ENCODE measurements around the gene CELF4.

The CELF4 gene

DNA sequence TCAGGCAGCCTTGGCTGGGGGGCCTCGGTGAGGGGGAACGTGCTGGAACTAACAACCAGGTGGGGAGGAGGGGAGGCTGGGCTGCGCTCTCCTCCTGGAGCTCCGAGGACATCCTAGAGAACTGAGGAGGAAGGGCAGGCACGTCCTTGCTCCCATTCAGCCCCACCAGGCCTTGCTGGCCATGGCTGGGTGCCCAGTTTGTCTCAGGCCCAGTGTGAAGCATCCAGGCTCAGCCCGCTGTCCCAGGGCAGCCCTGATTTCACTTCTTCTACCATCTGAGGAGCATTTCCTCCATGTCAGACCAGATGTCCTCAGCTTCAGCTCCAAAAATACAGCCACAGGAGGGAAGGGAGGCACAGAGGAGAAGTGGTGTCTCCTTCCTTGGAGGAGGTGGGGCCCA is 125.4 kb downstream of the CELF4 start:
- DNase-seq (ENCODE audit: low spot score) = no peak

DNA sequence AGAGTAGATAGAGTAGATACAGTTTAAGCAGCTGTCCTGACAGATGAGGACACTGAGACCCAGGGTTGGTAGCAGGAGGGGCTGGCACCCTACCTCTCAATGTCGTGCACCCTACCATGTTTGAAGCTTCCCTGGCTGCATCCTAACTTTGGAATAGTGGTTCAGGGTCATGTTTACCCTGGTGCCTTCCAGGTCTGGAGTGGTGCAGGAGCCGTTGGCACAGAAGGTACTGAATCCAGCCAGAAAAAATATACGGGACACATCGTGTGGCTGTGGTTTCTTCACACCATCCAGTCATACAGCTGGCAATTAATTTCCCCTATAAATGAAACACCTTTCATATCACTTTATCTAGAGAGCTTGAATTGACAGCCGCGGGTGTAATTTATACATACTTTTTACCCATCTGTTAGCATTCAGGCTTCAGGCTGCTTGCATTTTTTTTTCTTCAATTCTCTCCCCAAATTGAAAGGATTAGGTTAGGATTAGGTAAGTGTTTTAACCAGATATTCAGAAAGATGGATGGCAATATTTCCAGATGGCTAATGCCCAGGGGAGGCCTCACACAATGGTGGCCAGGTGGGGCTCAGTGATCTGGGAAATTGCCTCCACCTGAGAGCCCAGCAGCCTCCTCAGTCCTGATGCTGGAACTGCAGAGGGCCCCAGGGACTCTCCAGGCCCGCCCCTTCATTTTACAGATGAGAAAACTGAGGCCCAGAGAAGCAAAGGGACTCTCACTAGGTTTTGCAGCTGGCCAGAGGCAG is 127.0 kb downstream of the CELF4 start:
- DNase-seq (ENCODE audit: low spot score) = no peak

DNA sequence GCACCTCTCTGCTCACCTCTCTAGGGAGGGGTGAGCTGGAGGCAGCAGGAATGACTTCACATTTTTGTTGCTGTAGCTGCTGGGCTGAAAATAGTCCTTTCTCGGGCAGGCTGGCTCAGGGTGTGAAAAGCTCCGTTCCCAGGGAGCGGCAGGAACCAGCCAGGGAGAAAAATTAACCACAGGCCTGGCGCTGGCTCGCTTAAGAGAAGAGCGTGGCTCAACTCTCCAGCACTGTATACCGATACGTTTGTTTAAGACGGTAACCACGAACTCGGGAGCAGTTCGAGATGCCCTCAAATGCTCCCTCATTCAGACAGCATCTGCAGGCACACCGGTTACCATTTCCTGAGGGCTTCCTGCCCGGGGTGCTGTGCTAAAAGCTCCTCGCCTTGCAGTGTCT is 129.6 kb downstream of the CELF4 start:
- no peak for DNase-seq (ENCODE audit: low spot score)

DNA sequence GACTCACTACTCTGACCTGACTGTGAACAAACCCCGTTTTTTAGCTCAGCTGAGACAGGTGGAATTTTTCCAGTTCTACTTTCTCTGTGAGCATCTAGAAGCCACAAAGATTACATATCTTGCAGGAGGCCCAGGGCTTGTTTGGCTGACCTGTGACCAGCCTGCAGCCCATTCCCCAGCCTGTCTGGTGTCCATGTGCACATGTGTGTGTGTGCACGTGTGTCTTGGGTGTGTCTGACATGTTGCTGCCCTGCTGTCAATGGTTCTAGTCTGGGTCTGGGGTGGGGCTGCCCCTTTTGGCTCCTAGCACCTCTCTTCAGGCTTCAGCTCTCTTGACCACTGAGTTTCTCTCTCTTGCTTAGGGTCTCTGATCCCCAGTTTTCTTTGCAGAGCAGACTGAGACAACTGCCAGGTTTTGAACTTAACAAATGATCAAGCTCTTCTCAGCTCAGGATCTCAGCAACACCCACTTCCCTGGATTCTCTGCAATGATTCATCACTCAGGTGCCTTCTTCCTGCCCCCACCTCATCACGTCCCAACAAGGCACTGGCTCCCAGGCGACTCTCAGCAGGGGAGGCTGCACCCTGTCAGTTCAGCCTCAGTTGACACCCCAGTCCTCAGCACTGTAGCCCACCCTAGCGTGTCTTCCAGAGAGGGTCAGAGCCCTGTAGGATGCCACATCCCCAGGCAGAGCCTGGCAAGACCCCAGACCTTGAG is 130.3 kb downstream of the CELF4 start:
- DNase-seq (ENCODE audit: low spot score) = no peak

DNA sequence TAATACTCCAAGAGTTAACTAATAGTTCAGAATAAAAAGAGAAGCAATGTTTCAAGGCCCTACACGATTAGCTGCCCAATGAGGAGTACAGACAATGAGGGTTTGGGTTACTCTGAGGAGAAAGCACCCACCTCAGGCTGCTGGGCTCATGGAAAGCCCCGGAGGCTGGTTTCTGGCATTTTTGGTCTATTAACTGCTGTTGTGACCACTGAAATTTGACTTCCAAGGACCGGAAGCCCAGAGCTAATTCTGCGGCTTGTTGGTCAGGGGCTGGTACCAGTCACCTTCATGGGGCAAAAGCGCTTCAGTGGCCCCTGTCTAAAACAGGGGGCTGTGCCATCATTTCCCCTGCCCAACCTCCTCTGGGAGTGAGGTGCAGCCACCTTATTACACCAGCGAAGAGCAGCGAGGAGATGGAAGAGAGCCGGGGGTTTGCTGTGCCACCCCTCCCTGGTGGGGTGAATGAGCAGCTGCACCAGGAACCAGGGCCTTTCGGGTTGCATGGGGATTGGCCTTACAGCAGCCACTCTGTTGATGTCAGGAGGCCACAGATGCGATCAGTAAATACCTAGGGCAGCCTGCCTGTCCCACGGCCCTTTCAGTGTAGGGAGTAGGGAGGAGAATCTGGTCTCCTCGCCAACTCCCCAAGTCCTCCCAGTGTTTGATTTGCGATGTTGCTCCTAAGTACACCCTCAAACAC is 131.3 kb downstream of the CELF4 start:
- no peak for DNase-seq (ENCODE audit: low spot score)

DNA sequence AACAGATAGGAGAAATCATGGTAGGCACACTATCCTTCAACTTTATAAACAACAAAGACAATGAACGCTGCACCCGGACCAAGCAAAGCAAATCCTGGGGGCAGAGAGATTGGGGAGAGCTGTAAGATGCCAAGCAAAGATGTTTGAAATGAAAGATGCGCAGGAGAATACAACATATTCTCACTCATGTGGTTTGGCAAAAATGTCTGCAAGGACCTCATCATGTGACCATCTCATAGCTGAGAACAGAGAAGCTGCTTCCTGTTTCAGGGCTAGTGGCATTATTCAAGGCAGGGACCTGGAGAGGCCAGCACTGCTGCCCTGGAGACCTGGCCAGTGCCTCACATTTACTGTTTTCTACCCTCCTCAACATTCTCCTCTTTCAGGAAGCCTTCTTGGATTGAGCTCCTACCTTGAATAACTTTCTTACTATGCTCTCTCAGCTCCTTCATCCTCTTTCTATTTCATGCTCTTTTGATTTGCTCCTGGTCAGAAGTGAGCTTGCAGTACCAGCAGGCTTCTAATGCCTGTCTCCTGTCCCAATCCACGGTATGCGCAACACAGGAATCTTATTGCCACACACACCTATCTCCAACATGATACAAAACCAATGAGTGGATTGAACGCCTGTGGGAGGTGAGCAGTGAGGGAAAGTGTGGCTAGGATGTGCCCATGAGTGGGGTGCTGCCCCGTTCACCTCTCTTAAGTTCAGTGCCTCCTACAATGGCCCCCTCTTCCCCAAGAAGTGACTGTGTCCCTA is 133.0 kb downstream of the CELF4 start:
- DNase-seq (ENCODE audit: low spot score) = no peak

DNA sequence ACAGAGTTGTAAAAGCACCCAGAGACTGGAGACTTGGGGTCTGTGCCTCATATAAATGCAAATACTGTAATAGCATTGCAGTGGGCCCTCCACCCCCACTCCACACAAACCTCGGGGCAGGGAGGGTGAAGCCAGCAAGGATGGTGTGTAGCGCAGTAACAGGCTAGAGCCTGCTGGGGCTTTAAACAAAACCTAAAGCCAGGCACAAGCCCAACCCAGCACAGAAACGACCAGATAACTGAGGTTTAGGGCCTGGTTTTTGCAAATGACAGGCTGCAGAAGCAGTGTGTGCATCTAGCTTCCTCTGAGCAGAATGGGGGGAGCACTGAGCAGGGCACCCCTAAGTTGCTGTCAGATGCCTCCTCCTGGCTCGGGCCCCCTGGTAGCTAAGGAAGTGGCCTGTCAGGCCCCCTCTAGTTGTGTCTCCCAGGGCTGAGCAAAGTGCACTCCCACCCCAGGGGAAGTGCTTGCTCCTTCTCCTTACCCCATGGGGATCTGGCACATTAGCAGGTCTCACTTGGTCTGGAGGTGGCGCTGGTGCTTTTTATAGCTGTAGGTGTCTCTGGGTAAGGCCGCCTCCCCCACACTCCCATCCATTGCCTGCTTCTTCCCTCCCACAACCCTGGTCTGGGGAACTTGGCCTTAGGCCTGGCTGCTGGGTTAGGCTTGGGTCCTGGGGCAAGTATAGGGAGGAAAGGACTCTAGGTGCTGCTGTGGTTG is 135.1 kb downstream of the CELF4 start:
- no peak for DNase-seq (ENCODE audit: low spot score)

DNA sequence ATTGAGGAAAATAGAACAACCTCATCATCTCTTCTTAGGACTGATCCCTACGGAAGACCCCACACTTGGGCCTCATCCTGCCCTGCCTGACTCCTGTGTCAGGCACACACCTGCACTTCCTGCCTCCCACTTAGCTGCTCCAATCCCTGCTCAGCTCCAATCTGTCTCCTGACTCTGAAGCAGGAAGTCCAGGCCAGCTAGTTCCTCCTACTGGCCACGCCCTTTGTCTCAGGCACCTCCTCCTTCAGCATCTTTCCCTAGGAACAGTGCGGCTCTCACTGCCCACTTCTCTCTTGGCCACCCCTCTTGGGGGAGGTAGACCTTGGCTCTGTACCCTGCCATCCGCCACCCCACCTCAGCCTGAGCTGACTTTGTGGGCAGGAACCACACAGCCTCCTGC is 135.8 kb downstream of the CELF4 start:
- DNase-seq (ENCODE audit: low spot score) = no peak

DNA sequence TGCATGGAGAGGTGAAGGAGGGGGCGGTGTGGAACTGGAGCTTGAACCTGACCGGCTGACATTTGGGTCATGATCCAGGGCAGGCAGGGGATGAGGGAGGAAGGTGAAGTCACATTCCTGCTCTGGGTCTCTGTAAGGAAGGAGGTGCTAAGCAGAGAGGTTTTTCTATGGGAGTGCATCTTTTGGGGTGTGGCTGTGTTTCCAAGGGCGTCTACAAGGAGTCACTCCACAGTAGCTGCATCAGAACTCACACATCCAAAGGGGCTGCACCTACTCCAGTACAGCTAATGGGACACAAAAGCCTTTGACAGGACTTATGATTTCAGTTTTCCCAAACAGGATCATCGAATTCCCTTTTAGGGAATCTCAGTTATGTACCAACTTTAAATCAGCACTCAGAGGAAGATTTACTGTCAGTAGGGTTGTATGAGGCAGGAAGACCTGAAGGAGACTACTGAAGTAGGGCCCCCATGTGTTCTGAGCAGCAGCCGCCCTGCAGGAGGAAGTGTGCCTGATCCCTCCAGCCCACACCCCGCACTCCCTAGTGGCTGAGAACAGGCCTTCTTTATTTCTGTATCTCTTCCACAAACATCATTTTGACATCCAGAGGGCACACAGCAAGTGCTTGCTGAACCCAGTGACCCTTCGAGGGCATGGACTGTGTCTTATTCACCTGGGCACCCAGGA is 137.2 kb downstream of the CELF4 start:
- no peak for DNase-seq (ENCODE audit: low spot score)

DNA sequence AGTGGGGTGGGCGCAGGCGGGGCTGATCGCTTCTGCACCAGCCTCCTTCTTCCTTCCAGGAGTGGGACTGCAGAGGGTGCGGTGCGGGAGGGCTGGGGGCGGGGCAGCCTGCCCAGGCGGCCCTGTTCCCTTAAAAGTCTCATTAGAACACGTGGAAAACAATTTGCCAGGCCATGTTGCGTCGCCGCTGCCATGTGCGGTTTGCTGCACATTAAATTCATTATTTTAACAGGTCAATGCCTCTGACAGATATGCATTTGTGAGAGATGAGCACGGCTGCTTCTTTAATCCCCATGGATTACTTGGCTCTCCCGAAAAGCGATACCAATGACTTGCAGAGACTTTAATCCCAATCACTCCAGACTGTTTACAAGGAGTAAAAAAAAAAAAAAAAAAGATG is 139.0 kb downstream of the CELF4 start:
- DNase-seq (ENCODE audit: low spot score) = no peak

DNA sequence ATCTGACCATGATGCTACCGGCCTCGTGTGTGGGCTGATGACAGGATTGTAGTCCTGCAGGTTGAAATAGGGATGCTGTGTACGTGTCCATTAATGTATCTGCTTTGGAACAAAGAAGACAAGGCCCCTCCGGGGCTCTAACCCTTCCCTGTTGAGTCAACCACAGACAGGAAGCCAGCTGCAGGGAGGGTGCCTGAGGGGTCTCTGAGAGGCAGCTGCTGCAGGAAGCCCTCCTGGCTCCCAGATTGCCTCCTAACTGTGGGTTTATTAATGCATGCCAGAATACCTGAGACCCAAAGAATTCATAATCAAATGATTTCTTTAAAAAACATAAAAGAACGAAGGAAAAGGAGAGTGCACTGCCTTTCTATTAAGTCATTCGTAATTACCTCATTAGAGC is 140.4 kb downstream of the CELF4 start:
- no peak for DNase-seq (ENCODE audit: low spot score)

DNA sequence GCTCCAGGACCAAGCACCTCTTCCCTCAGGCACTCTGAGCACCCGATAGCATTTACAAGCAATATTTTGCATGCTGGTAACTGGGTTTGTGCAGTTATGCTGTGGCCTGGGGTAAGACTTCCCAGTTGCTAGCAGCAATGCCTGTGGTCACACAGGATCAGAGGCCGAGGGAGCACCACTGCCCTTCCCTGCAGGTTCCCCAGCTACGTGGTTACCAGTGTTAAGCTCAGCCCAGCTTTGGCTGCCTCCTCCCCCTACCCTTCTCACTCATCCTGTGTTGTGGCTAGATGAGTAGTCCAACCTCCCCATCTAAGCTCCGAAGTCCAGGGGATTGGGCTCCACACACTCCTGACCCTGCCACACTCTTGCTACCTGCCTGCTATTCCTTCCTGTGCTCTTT is 141.1 kb downstream of the CELF4 start:
- no peak for DNase-seq (ENCODE audit: low spot score)

DNA sequence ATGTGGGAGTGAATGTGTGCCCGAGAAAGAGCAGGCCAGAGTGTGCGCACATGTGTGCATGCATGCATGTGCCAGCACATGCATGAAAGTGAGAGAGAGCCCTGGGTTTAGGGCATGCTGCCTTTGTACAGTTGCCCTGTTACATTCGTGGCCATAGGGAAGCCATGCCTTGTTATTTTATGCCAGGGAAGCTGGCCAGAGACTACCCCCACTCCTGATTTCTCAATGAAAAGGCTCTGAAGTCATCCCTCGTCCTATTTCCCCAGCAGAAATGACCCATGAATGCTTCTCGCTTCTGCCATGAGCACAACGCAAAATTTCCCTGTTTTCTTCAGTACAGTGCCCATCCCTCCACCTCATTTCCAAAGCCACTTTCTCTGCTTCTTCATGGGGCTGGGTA is 143.0 kb downstream of the CELF4 start:
- no peak for DNase-seq (ENCODE audit: low spot score)

DNA sequence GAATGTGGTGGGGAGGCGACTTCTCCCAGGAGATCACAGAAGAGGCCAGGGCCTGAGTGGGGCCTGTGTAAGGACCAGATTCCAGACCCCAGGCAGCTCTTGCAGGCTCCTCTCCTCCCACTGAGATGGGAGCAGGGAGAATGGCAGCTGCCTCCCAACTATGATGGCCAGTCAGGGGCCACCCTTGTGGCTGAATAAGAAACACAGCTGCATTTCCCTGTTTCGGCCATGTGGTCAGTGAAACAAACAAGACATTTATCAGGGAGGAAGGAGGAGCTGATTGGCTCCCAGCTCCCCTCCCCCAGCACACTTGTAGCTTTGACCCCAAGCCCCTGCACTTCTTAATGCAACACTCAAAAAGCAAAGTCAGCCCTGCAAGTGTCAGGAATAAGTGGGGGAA is 143.5 kb downstream of the CELF4 start:
- no peak for DNase-seq (ENCODE audit: low spot score)

DNA sequence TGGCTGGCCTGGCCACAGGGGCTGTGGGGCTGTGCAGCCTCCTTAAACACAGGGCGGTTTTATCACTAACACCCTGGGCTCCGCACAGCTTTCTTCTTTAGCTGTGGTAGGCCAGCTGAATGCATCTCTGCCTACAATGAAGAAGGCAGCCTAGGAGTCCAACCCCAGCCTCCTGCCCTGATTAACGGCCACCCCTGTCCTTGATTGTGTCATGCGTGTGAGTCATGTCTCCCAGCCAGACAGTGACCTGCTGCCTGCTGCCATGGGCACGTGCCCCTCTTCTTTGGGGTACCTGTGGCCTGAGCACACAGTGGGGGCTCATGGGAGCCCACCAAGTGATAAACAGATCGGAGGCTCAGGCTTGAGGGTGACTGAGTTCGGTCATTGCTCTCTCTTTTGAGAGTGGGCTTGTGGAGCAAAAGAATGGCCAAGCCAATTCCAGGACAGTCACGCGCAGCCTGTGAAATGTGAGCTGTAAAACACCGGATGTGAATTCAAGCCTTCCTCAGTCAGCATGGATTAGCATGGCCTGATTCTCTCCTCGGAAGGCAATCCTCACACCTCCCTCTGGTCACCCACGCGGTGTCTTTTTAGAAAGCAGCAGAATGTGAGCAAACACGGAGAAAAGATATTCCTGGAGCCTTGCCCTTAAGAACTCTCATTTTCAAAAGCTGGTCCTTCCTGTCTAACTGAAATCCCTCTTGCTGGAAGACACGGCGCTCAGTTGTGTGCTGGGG is 144.1 kb downstream of the CELF4 start:
- DNase-seq (ENCODE audit: low spot score) = no peak

DNA sequence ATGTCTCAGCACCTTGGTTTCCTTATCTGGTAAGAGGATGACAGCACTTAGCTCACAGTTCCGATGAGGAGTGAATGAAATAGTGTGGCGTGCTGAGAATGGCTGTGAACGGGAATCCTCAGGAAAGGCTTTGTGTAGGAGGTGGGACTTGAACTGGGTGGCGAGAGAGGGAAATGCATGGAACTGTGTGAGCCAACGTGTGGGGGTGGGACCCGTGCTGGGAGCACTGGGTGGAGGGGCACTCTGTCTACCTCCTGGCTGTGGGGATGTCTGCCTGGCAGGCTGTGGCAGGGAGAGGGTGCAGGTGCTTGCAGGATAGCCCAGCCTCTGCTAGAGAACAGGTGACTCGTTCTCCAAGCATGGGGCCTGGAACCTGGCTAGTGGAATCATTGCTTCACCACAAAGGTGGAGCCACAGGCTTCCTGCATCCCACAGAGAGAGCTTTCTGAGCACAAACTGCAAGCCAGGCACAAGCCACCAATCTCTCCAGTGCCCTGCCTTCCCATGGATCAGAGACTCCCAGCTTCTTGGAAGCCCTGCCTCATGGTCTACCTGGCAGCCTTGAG is 145.2 kb downstream of the CELF4 start:
- DNase-seq (ENCODE audit: low spot score) = no peak

DNA sequence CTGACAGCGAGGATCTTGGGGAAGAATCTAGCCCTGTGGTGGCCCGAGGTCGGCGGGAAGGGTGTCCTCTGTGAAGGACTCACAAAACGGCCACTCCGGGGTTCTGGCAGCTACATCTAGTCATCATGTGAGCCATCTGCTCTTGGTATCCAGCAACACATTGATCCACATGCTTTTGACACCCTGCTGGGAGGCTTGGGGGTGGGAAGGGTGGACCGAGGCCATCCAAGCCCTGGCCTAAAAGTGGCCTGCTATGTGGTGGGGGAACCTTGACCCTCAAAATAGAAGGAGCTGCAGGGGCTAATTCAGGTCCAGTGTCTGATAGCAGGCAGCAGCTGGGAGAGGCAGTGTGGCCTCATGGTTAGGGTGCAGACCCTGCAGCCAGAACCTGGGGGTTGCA is 145.7 kb downstream of the CELF4 start:
- no peak for DNase-seq (ENCODE audit: low spot score)

DNA sequence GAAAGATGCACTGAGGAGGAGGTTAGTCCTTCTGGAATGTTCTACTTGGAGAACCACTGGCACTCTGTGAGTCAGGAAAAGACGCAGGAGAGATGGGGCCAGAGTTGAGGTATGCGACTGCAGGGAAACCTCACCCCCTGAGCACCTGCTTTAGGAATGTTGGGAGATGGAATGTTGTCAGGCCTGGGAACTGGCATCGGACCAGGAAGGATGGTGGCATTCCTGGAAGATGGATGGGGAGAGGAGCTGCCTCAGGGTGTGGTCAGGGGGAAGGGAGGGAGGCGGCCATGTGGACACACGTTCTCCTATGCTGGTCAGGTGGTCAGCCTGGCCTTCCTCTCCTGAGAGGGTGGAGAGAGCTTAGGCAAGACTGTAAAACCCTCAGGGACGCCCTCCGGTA is 146.3 kb downstream of the CELF4 start:
- DNase-seq (ENCODE audit: low spot score) = no peak

DNA sequence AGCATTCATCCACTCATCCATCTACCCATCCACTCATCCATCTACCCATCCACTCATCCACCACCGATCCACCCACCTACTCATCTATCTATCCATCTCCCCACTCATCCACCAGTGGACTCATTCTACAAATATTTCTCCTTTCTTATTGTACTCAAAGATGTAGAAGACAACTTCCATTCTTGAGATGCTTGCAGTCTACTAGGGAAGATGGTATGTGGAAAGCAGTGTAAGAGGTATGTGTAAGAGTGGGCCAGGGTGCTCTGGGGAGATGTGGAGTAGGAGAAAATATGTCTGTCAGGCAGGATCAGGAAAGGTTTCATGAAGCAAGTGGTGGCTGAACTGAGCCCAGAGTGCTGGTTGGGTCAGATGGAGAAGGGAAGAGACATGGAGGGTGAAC is 150.8 kb downstream of the CELF4 start:
- DNase-seq (ENCODE audit: low spot score) = no peak

DNA sequence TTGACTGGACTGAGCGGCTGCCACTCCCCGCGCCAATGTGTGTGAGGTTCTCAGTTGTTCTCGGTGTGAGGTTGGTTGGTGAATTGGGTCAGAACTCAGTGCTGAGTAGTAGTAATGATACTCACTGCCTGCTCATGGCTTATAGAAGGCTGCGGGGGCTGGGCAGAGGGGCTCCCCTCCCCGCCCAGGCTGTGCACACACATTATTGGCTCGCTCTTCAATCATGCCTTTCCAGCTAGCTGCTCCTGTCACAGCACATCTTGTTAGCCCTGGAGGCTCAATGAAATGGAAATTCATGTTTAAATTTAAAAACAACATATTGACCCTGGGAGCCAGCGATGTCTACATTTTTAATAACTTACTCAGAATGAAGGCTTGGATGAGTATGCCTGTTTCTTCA is 152.8 kb downstream of the CELF4 start:
- DNase-seq (ENCODE audit: low spot score) = no peak

Measured in COLO829 (cell line).